Transverse colon (tissue), 4 donors: ENCODE results near the gene EVI5L. TPM values are rescaled to one million over a fixed set of nuclear protein-coding genes. Genes with fewer than 3 reads are reported as not detected.
"Not testable (repeated sequence)": the region's sequence is repeated elsewhere in the genome, so short reads cannot be mapped to it uniquely, and the experiment has no call there.

Experiments
- DNase-seq: peaks from one replicate; pipeline ENCODE4 v3.0.0-alpha.2; 2019
- H3K27ac ChIP-seq, 4 donors: fragments of 200-600 bp; sonication (generic); 2 replicates each; pipeline ENCODE4 v1.5.1; 2016 to 2018; ENCODE audit warnings: inconsistent platforms in 4 of 4
- H3K27me3 ChIP-seq: fragments of 200-600 bp; sonication (generic); 2 replicates; pipeline ENCODE4 v1.5.1; 2017; ENCODE audit warnings: inconsistent platforms
- H3K36me3 ChIP-seq, 4 donors: fragments of 200-600 bp; sonication (generic); 2 replicates each; pipeline ENCODE4 v1.5.1; 2017 to 2019; ENCODE audit warnings: inconsistent platforms in 4 of 4
- H3K4me1 ChIP-seq, 4 donors: fragments of 200-600 bp; sonication (generic); 2 replicates each; pipeline ENCODE4 v1.5.1; 2017 to 2020; ENCODE audit warnings: inconsistent platforms in 4 of 4
- H3K4me3 ChIP-seq, 4 donors: fragments of 200-600 bp; sonication (generic); 1 replicate in 1 of 4; 2 replicates in 3 of 4; pipeline versions ENCODE4 v1.5.1 to v1.6.1; 2017 to 2019; ENCODE audit warnings: inconsistent platforms in 4 of 4
- H3K9me3 ChIP-seq, 2 donors: fragments of 200-600 bp; sonication (generic); 2 replicates each; pipeline ENCODE4 v1.5.1; 2017 to 2019; ENCODE audit warnings: inconsistent platforms in 2 of 2
- CTCF ChIP-seq, 5 experiments: fragments of 200-600 bp in 3 of 5; fragments of 450-650 bp in 2 of 5; sonication (generic) in 3 of 5; IDR thresholded peaks; 1 replicate in 2 of 5; 2 replicates in 3 of 5; pipeline ENCODE4 v1.5.1; 2016 to 2017; ENCODE audit warnings: antibody characterized with exemption in 5 of 5, inconsistent platforms in 3 of 5, mild to moderate bottlenecking in 2 of 5, moderate library complexity in 1 of 5
- EP300 ChIP-seq: sonication (generic); formaldehyde crosslinking; IDR thresholded peaks from one replicate; pipeline ENCODE4 v1.6.1; 2017; ENCODE audit warnings: antibody characterized with exemption, low read depth
- POLR2A ChIP-seq: fragments of 450-650 bp; IDR thresholded peaks from one replicate; pipeline ENCODE4 v1.6.1; 2016; ENCODE audit warnings: antibody characterized with exemption, mild to moderate bottlenecking, moderate library complexity
- POLR2AphosphoS5 ChIP-seq, 3 donors: sonication (generic); formaldehyde crosslinking; IDR thresholded peaks; one replicate each; pipeline ENCODE4 v1.6.1; 2016; ENCODE audit warnings: antibody characterized with exemption in 3 of 3
- WGBS, 2 donors: methylation state at CpG; one replicate each; pipeline ENCODE4 v1.1.5; 2018; ENCODE audit warnings: low coverage in 1 of 2; 5-methylcytosine and 5-hydroxymethylcytosine counted together
- in situ Hi-C, 4 donors: fragments of 200-750 bp; cut with MboI; loops; one replicate each; pipeline versions ENCODE4 v1.15.0 to v1.15.1; 2017; ENCODE audit warnings: low sequenced_read_pairs in 3 of 4, low pct_ligation_motif_present in 1 of 4, low pct_unique_long_range_greater_than_20kb in 1 of 4
- intact Hi-C: fragments of 100-400 bp; cut with DNase I; formaldehyde crosslinking; loops from one replicate; pipeline ENCODE4 v1.15.1; 2023; ENCODE audit warnings: low total_unique reads
- total RNA-seq, 4 donors: library from RNA; depleted of rRNA; stranded (reverse); fragments of >200 nt; gene quantifications; one replicate each; pipeline ENCODE4 v1.1.0, GENCODE V29; 2016

The EVI5L gene
- total RNA-seq, 4 donors from 2014 or later, result 8.5 to 65.8 (median 15.0) TPM

GRCh38 chr19:7806876-7807275 lies 23.1 kb upstream of the EVI5L start:
- intact Hi-C loops, result no loop called here
- no peak overlapping the region for H3K4me3 ChIP-seq
- no peaks in the 10 kb centered on the region for H3K36me3 ChIP-seq
- peaks cover 0 to 7% of the 10 kb centered on the region in 2 donors for H3K9me3 ChIP-seq
- TF ChIP-seq POLR2A (no peak), CTCF (IDR thresholded peaks at IDR 0.05) (no peak), POLR2AphosphoS5 (IDR thresholded peaks at IDR 0.05) (no peak), EP300 (no peak)
- no peak overlapping the region for H3K27ac ChIP-seq
- no peak for DNase-seq
- H3K4me1 ChIP-seq, result peaks cover 0 to 8% (median 5%) of the 10 kb centered on the region in 4 donors
- in situ Hi-C loops, result loop anchor here in 3 of 4 donors (10.0 to 25.0 kb wide), 4 partner anchors 145 to 445 kb away; partner anchors contain the start of gene RETN (in 1 of the 3)
- WGBS, 2 donors, result 86% methylated on average over 9 of the region's 9 CpGs; no CpG with 5 or more reads in 1 of the 2 donors
- peaks cover 21% of the 10 kb centered on the region for H3K27me3 ChIP-seq

- no peaks in the 10 kb centered on the region for H3K36me3 ChIP-seq
- peaks cover 11% of the 10 kb centered on the region for H3K27me3 ChIP-seq
- TF ChIP-seq POLR2A (no peak), POLR2AphosphoS5 (IDR thresholded peaks at IDR 0.05) (no peak), EP300 (no peak), CTCF (IDR thresholded peaks at IDR 0.05) (no peak)
- intact Hi-C loops, result no loop called here
- H3K4me3 ChIP-seq, result no peak overlapping the region
- 73 to 80% methylated on average over 3 to 5 of the region's 5 CpGs for WGBS, 2 donors
- peaks cover 0 to 8% of the 10 kb centered on the region in 2 donors for H3K9me3 ChIP-seq
- H3K4me1 ChIP-seq, result peaks cover 0 to 8% (median 5%) of the 10 kb centered on the region in 4 donors
- DNase-seq, result no peak
- no peak overlapping the region for H3K27ac ChIP-seq
- in situ Hi-C loops, result loop anchor here in 3 of 4 donors (10.0 to 25.0 kb wide), 4 partner anchors 146 to 446 kb away; partner anchors contain the start of gene RETN (in 1 of the 3)
These were observed 21.9 kb upstream of the EVI5L start for GRCh38 chr19:7808108-7808507.

- in situ Hi-C loops, result loop anchor here in 3 of 4 donors (25.0 kb wide), 3 partner anchors 150 to 450 kb away; partner anchors contain the start of gene RETN (in 1 of the 3)
- 33 to 53% methylated on average over 2 of the region's 2 CpGs for WGBS, 2 donors
These were observed 18.0 kb upstream of the EVI5L start for GRCh38 chr19:7811989-7812388.

GRCh38 chr19:7815325-7815724 lies 14.7 kb upstream of the EVI5L start:
- Histone ChIP-seq H3K36me3 (no peaks in the 10 kb centered on the region), H3K9me3 (peaks cover 0 to 8% of the 10 kb centered on the region in 2 donors), H3K27me3 (no peaks in the 10 kb centered on the region), H3K4me1 (no peaks in the 10 kb centered on the region), H3K27ac (no peak overlapping the region), H3K4me3 (no peak overlapping the region)
- TF ChIP-seq POLR2AphosphoS5 (IDR thresholded peaks at IDR 0.05) (no peak), POLR2A (no peak), EP300 (no peak), CTCF (IDR thresholded peaks at IDR 0.05) (no peak)
- in situ Hi-C loops (loop anchor here in 3 of 4 donors (25.0 kb wide), 3 partner anchors 153 to 453 kb away; partner anchors contain the start of gene RETN (in 1 of the 3)), intact Hi-C loops (no loop called here)
- DNase-seq, result no peak
- 20 to 41% methylated on average over 2 to 10 of the region's 10 CpGs for WGBS, 2 donors

More at GRCh38 chr19:7811989-7812388, 18.0 kb upstream of the EVI5L start:
- TF ChIP-seq EP300, result no peak
- no peak for TF ChIP-seq POLR2AphosphoS5 (IDR thresholded peaks at IDR 0.05)
- no peak for TF ChIP-seq POLR2A
- TF ChIP-seq CTCF (IDR thresholded peaks at IDR 0.05), result no peak
- DNase-seq, result no peak
- H3K27me3 ChIP-seq, result peaks cover 5% of the 10 kb centered on the region
- peaks cover 0 to 8% of the 10 kb centered on the region in 2 donors for H3K9me3 ChIP-seq
- H3K36me3 ChIP-seq, result no peaks in the 10 kb centered on the region
- H3K4me1 ChIP-seq, result no peaks in the 10 kb centered on the region
- no peak overlapping the region for H3K27ac ChIP-seq
- intact Hi-C loops, result no loop called here
- no peak overlapping the region for H3K4me3 ChIP-seq

GRCh38 chr19:7816040-7816439 lies 14.0 kb upstream of the EVI5L start:
- intact Hi-C loops, H3K27me3 ChIP-seq, H3K27ac ChIP-seq, H3K4me1 ChIP-seq, H3K4me3 ChIP-seq, H3K36me3 ChIP-seq, H3K9me3 ChIP-seq, DNase-seq: not testable (repeated sequence)
- 92% methylated on average over 3 of the region's 3 CpGs; no CpG with 5 or more reads in 1 of the 2 donors for WGBS, 2 donors
- in situ Hi-C loops, result loop anchor here in 3 of 4 donors (25.0 kb wide), 3 partner anchors 154 to 454 kb away; partner anchors contain the start of gene RETN (in 1 of the 3)
